ENCODE results near the gene GFPT2.

The GFPT2 gene

DNA sequence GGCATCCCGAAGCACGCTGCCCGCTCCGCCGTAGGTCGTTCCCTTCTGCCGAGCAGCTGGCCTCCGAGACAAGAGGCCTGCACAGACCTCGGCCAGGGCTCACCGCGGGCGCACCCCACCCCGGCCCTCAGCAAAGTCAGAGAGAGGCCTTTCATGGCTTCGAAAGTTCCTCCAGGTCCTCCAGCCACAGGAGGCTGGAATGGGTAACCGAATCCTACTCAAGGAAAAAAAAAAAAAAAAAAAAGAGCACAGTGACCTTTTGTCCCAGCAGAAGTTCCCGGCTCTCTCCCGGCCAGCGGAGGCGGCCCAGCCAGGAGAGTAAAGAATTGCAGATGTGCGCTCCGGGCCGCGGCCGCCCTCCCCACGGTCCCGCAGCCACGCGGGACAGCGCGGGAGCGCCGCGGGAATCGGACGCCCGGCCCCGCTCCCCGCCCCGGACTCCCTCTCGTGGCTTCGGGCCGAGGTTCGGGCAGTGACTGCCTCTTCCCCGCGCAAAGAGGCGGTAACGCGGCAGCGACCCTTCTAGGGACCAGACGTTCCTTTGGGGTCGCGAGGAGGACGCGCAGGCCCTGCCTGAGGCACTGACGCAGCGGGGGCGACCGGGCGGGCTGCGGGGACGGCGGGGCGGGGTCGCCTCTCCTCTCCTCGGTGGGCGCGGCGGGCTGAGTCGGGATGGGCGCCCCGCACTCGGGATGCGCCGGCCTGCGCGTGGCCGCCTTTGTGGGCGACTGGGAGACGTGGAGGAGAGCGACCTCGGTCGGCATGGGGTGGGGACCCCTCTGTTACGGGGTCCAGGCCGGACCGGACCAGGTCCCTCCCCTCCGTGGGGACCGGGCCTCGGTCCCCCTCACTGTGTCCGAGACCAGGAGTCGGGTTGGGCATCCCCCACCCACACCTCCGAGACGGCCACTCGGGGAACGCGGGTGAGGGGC, 754 bp downstream of the GFPT2 start:
- H3K23ac ChIP-seq (ENCODE audit: low read length) = peak overlapping the region; percentile 75
- H3K4me2 ChIP-seq (ENCODE audit: low read length) = peak overlapping the region; percentile 90
- peak overlapping the region; percentile 86 for H3K4ac ChIP-seq (ENCODE audit: low read depth, low read length)
- H3K4me1 ChIP-seq (ENCODE audit: control insufficient read depth, low read depth, low read length) = peaks cover 20% of the 10 kb centered on the region
- H3K27me3 ChIP-seq (ENCODE audit: insufficient read depth, low read length, poor library complexity) = peaks cover 3% of the 10 kb centered on the region
- peak overlapping the region; percentile 89 for H3K56ac ChIP-seq (ENCODE audit: low read length)
- H3K9ac ChIP-seq (ENCODE audit: low read length) = peak overlapping the region; percentile 68
- H4K8ac ChIP-seq (ENCODE audit: low read depth, low read length) = no peak overlapping the region
- peaks cover 35% of the 10 kb centered on the region for H3K79me2 ChIP-seq (ENCODE audit: control insufficient read depth, insufficient read depth, low read length)
- peak overlapping the region; percentile 71 for H3K4me3 ChIP-seq (ENCODE audit: low read length)
- no peaks in the 10 kb centered on the region for H3K36me3 ChIP-seq (ENCODE audit: control insufficient read depth, insufficient read depth, low read length)
- no peak overlapping the region for H3K27ac ChIP-seq (ENCODE audit: low read depth, low read length)
- H3K79me1 ChIP-seq (ENCODE audit: low read length) = peaks cover 8% of the 10 kb centered on the region
- H2AK5ac ChIP-seq (ENCODE audit: low read length) = no peak overlapping the region
- H2BK120ac ChIP-seq (ENCODE audit: low read depth, low read length) = no peak overlapping the region
- H2BK5ac ChIP-seq (ENCODE audit: low read length) = no peak overlapping the region
- no CpG with 5 or more reads among the region's 95 CpGs for WGBS (ENCODE audit: extremely low coverage, insufficient coverage, low lambda C conversion rate)
- peak overlapping the region; percentile 51 for H3K18ac ChIP-seq (ENCODE audit: low read length)
- DNase-seq = peak; percentile 61
- no peak overlapping the region for H2BK15ac ChIP-seq (replicated peaks; ENCODE audit: low read depth)
- H4K5ac ChIP-seq (ENCODE audit: low read length) = no peak overlapping the region

- peaks cover 3% of the 10 kb centered on the region for H3K27me3 ChIP-seq (ENCODE audit: insufficient read depth, low read length, poor library complexity)
- peak; percentile 88 for DNase-seq
- no peak overlapping the region for H3K4me3 ChIP-seq (ENCODE audit: low read length)
- H3K18ac ChIP-seq (ENCODE audit: low read length) = no peak overlapping the region
- no peak overlapping the region for H4K5ac ChIP-seq (ENCODE audit: low read length)
- no peak overlapping the region for H2BK5ac ChIP-seq (ENCODE audit: low read length)
- H2BK120ac ChIP-seq (ENCODE audit: low read depth, low read length) = no peak overlapping the region
- no peak overlapping the region for H2BK15ac ChIP-seq (replicated peaks; ENCODE audit: low read depth)
- peaks cover 21% of the 10 kb centered on the region for H3K4me1 ChIP-seq (ENCODE audit: control insufficient read depth, low read depth, low read length)
- H3K36me3 ChIP-seq (ENCODE audit: control insufficient read depth, insufficient read depth, low read length) = no peaks in the 10 kb centered on the region
- no peak overlapping the region for H2AK5ac ChIP-seq (ENCODE audit: low read length)
- no peak overlapping the region for H3K4me2 ChIP-seq (ENCODE audit: low read length)
- peaks cover 46% of the 10 kb centered on the region for H3K79me2 ChIP-seq (ENCODE audit: control insufficient read depth, insufficient read depth, low read length)
- peak overlapping the region; percentile 89 for H3K56ac ChIP-seq (ENCODE audit: low read length)
- H4K8ac ChIP-seq (ENCODE audit: low read depth, low read length) = no peak overlapping the region
- WGBS (ENCODE audit: extremely low coverage, insufficient coverage, low lambda C conversion rate) = no CpG with 5 or more reads among the region's 11 CpGs
- H3K9ac ChIP-seq (ENCODE audit: low read length) = no peak overlapping the region
- H3K79me1 ChIP-seq (ENCODE audit: low read length) = peaks cover 16% of the 10 kb centered on the region
- H3K27ac ChIP-seq (ENCODE audit: low read depth, low read length) = peak overlapping the region; percentile 49
- H3K4ac ChIP-seq (ENCODE audit: low read depth, low read length) = no peak overlapping the region
- H3K23ac ChIP-seq (ENCODE audit: low read length) = no peak overlapping the region
Measured at GRCh38 chr5:180350711-180351465, 2.2 kb downstream of the GFPT2 start.

DNA sequence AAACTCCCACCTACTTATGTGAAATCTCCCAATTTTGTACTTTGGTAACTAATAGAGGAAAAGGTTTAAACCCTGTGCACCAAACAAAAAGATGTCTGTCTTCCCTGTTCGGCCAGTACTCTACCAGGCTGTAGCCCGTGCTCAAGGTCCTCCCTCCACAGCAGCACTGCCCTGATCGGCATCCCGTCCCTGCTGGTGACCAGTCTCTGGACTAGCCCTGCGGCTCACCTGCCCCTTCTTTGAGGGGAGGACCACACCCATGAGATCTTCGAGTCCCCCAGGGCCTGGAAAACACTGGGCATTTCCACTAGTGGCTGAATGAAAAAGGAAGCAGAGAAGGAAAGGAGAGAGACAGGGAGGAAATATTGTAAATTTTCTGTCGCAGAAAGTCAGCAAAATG, 2.8 kb downstream of the GFPT2 start:
- Histone ChIP-seq H3K4me3 (ENCODE audit: low read length) (no peak overlapping the region), H3K9ac (ENCODE audit: low read length) (peak overlapping the region; percentile 3), H3K4ac (ENCODE audit: low read depth, low read length) (no peak overlapping the region), H3K27me3 (ENCODE audit: insufficient read depth, low read length, poor library complexity) (peaks cover 3% of the 10 kb centered on the region), H3K79me1 (ENCODE audit: low read length) (peaks cover 18% of the 10 kb centered on the region), H3K18ac (ENCODE audit: low read length) (peak overlapping the region; percentile 13), H2BK120ac (ENCODE audit: low read depth, low read length) (no peak overlapping the region), H2BK5ac (ENCODE audit: low read length) (no peak overlapping the region), H3K79me2 (ENCODE audit: control insufficient read depth, insufficient read depth, low read length) (peaks cover 51% of the 10 kb centered on the region), H4K8ac (ENCODE audit: low read depth, low read length) (no peak overlapping the region), H4K5ac (ENCODE audit: low read length) (no peak overlapping the region), H2BK15ac (replicated peaks; ENCODE audit: low read depth) (no peak overlapping the region), H3K27ac (ENCODE audit: low read depth, low read length) (no peak overlapping the region), H2AK5ac (ENCODE audit: low read length) (no peak overlapping the region), H3K4me1 (ENCODE audit: control insufficient read depth, low read depth, low read length) (peaks cover 22% of the 10 kb centered on the region), H3K4me2 (ENCODE audit: low read length) (no peak overlapping the region), H3K23ac (ENCODE audit: low read length) (no peak overlapping the region), H3K36me3 (ENCODE audit: control insufficient read depth, insufficient read depth, low read length) (no peaks in the 10 kb centered on the region), H3K56ac (ENCODE audit: low read length) (peak overlapping the region; percentile 42)
- no peak for DNase-seq
- no CpG with 5 or more reads among the region's 7 CpGs for WGBS (ENCODE audit: extremely low coverage, insufficient coverage, low lambda C conversion rate)

DNA sequence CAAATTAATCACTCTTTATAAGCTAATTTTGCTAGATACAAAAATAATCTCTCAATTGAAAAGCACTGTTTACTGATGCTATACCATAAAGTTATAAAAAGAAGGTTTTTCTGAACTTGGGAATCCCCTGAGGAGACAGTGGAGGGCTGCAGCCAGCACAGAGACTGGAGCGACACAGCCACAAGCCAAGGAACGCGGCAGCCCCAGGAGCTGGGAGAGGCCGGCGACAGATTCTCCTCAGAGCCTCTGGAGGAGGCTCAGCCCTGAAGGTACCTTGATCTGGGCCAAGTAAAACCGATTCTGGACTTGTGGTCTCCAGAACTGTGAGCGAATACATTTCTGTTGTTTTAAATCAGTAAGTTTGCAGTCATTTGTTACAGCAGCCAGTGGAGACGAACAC, 3.7 kb downstream of the GFPT2 start:
- Histone ChIP-seq H2BK120ac (ENCODE audit: low read depth, low read length) (no peak overlapping the region), H3K4me1 (ENCODE audit: control insufficient read depth, low read depth, low read length) (peaks cover 23% of the 10 kb centered on the region), H3K27me3 (ENCODE audit: insufficient read depth, low read length, poor library complexity) (peaks cover 2% of the 10 kb centered on the region), H2AK5ac (ENCODE audit: low read length) (no peak overlapping the region), H4K8ac (ENCODE audit: low read depth, low read length) (no peak overlapping the region), H3K27ac (ENCODE audit: low read depth, low read length) (no peak overlapping the region), H3K56ac (ENCODE audit: low read length) (no peak overlapping the region), H3K79me1 (ENCODE audit: low read length) (peaks cover 18% of the 10 kb centered on the region), H3K4me3 (ENCODE audit: low read length) (no peak overlapping the region), H3K79me2 (ENCODE audit: control insufficient read depth, insufficient read depth, low read length) (peaks cover 56% of the 10 kb centered on the region), H3K4ac (ENCODE audit: low read depth, low read length) (no peak overlapping the region), H3K4me2 (ENCODE audit: low read length) (no peak overlapping the region), H2BK5ac (ENCODE audit: low read length) (no peak overlapping the region), H3K36me3 (ENCODE audit: control insufficient read depth, insufficient read depth, low read length) (no peaks in the 10 kb centered on the region), H3K9ac (ENCODE audit: low read length) (peak overlapping the region; percentile 43), H3K23ac (ENCODE audit: low read length) (no peak overlapping the region), H2BK15ac (replicated peaks; ENCODE audit: low read depth) (no peak overlapping the region), H4K5ac (ENCODE audit: low read length) (no peak overlapping the region), H3K18ac (ENCODE audit: low read length) (no peak overlapping the region)
- WGBS (ENCODE audit: extremely low coverage, insufficient coverage, low lambda C conversion rate) = no CpG with 5 or more reads among the region's 8 CpGs
- DNase-seq = no peak

DNA sequence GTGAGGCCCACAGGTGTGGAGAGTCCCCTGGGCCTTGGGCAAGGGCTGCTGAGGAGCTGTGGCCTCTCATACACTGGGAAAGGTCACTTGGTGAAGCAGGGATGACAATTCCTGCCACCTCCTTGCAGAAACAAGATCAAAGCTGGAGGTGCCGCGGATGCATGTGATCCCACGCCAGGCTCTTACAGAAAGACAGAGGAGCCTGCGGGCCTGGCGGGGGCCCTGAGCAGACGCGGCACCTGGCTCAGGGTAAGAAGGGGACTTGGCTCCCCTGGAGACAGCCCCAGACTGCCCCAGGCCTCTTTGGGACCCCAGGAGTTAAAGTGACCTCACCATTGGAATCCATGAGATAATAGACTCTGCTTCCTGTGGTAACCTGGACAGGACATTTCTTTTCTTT, 4.8 kb downstream of the GFPT2 start:
- H3K4me2 ChIP-seq (ENCODE audit: low read length) = no peak overlapping the region
- H3K9ac ChIP-seq (ENCODE audit: low read length) = no peak overlapping the region
- H3K27me3 ChIP-seq (ENCODE audit: insufficient read depth, low read length, poor library complexity) = no peaks in the 10 kb centered on the region
- H3K79me1 ChIP-seq (ENCODE audit: low read length) = peaks cover 18% of the 10 kb centered on the region
- no peak overlapping the region for H3K18ac ChIP-seq (ENCODE audit: low read length)
- no peaks in the 10 kb centered on the region for H3K36me3 ChIP-seq (ENCODE audit: control insufficient read depth, insufficient read depth, low read length)
- no CpG with 5 or more reads among the region's 7 CpGs for WGBS (ENCODE audit: extremely low coverage, insufficient coverage, low lambda C conversion rate)
- no peak overlapping the region for H2BK120ac ChIP-seq (ENCODE audit: low read depth, low read length)
- peaks cover 58% of the 10 kb centered on the region for H3K79me2 ChIP-seq (ENCODE audit: control insufficient read depth, insufficient read depth, low read length)
- no peak overlapping the region for H3K23ac ChIP-seq (ENCODE audit: low read length)
- no peak overlapping the region for H2BK5ac ChIP-seq (ENCODE audit: low read length)
- H3K27ac ChIP-seq (ENCODE audit: low read depth, low read length) = peak overlapping the region; percentile 23
- peak; percentile 37 for DNase-seq
- H3K4me3 ChIP-seq (ENCODE audit: low read length) = no peak overlapping the region
- no peak overlapping the region for H3K4ac ChIP-seq (ENCODE audit: low read depth, low read length)
- no peak overlapping the region for H2BK15ac ChIP-seq (replicated peaks; ENCODE audit: low read depth)
- no peak overlapping the region for H4K8ac ChIP-seq (ENCODE audit: low read depth, low read length)
- peaks cover 33% of the 10 kb centered on the region for H3K4me1 ChIP-seq (ENCODE audit: control insufficient read depth, low read depth, low read length)
- peak overlapping the region; percentile 8 for H3K56ac ChIP-seq (ENCODE audit: low read length)
- no peak overlapping the region for H2AK5ac ChIP-seq (ENCODE audit: low read length)
- H4K5ac ChIP-seq (ENCODE audit: low read length) = no peak overlapping the region
